Tibial nerve (tissue), 4 donors: ENCODE data around the gene SCO1. TPM values are rescaled to one million over a fixed set of nuclear protein-coding genes. Genes with fewer than 3 reads are reported as not detected.
A peak's percentile ranks its signal among the peaks of the same experiment; 100 is the strongest.

ENCODE experiments used
- DNase-seq, 2 donors: peaks; one replicate each; pipeline ENCODE4 v3.0.0-alpha.2; 2019; ENCODE audit warnings: low spot score in 2 of 2
- H3K27ac ChIP-seq, 4 donors: fragments of 200-600 bp; sonication (generic) in 3 of 4; one replicate each; pipeline ENCODE4 v1.5.1; 2017 to 2019; ENCODE audit warnings: mild to moderate bottlenecking in 1 of 4
- H3K27me3 ChIP-seq, 2 donors: fragments of 200-600 bp; sonication (generic) in 1 of 2; one replicate each; pipeline versions ENCODE4 v1.5.1 to v1.6.0; 2017 to 2019
- H3K36me3 ChIP-seq, 3 donors: fragments of 200-600 bp; sonication (generic); one replicate each; pipeline ENCODE4 v1.5.1; 2018 to 2019
- H3K4me1 ChIP-seq, 4 donors: fragments of 200-600 bp; sonication (generic) in 3 of 4; one replicate each; pipeline ENCODE4 v1.5.1; 2017 to 2019
- H3K4me3 ChIP-seq, 4 donors: fragments of 200-600 bp; sonication (generic) in 3 of 4; one replicate each; pipeline ENCODE4 v1.5.1; 2017 to 2019; ENCODE audit warnings: mild to moderate bottlenecking in 1 of 4, moderate library complexity in 1 of 4
- H3K9me3 ChIP-seq, 4 donors: fragments of 200-600 bp; sonication (generic) in 3 of 4; one replicate each; pipeline ENCODE4 v1.5.1; 2017 to 2019
- EP300 ChIP-seq, 2 donors: sonication (generic); formaldehyde crosslinking; IDR thresholded peaks; one replicate each; pipeline ENCODE4 v1.6.1; 2017; ENCODE audit warnings: antibody characterized with exemption in 2 of 2, mild to moderate bottlenecking in 1 of 2
- POLR2A ChIP-seq, 2 donors: fragments of 450-650 bp; IDR thresholded peaks; one replicate each; pipeline ENCODE4 v1.6.1; 2017; ENCODE audit warnings: antibody characterized with exemption in 2 of 2, mild to moderate bottlenecking in 2 of 2, moderate library complexity in 2 of 2
- WGBS, 2 donors: methylation state at CpG; one replicate each; pipeline ENCODE4 v1.1.5; 2018; 5-methylcytosine and 5-hydroxymethylcytosine counted together
- total RNA-seq, 4 donors: library from RNA; depleted of rRNA; stranded (reverse); fragments of >200 nt; gene quantifications; one replicate each; pipeline ENCODE4 v1.1.0, GENCODE V29; 2016
- TF ChIP-seq, protein P1 (sequence below), 5 experiments: fragments of 200-600 bp in 3 of 5; fragments of 450-650 bp in 2 of 5; sonication (generic) in 3 of 5; IDR thresholded peaks; one replicate each; pipeline ENCODE4 v1.5.1; 2016 to 2019; ENCODE audit warnings: antibody characterized with exemption in 5 of 5, mild to moderate bottlenecking in 3 of 5, moderate library complexity in 2 of 5

The SCO1 gene
- total RNA-seq, 4 donors from 2014 or later = 17.0 to 26.5 (median 19.5) TPM

GRCh38 chr17:10729334-10730193, 32.2 kb upstream of the SCO1 start, which contains the start of gene TMEM220:
TSS of gene TMEM220 (minus strand) at chr17:10730023. CDS start at chr17:10729851, 172 bp downstream.
- Histone ChIP-seq H3K4me3 (peak within 1 kb of the TSS; percentile 57 to 87 (median 78)), H3K36me3 (peaks cover 0 to 27% (median 5%) of the 10 kb centered on the region in 3 donors), H3K27me3 (no peaks in the 10 kb centered on the region), H3K4me1 (peaks cover 0 to 20% (median 9%) of the 10 kb centered on the region in 4 donors), H3K27ac (peak within 1 kb of the TSS; percentile 86 to 97 (median 95)), H3K9me3 (no peaks in the 10 kb centered on the region)
- peak; percentile 62 to 64 for DNase-seq
- TF ChIP-seq POLR2A (IDR thresholded peaks at IDR 0.05) (peak; percentile 36 to 66), EP300 (IDR thresholded peaks at IDR 0.05) (peak in 1 of 2 donors; percentile 86)
- TF ChIP-seq, protein P1, sequence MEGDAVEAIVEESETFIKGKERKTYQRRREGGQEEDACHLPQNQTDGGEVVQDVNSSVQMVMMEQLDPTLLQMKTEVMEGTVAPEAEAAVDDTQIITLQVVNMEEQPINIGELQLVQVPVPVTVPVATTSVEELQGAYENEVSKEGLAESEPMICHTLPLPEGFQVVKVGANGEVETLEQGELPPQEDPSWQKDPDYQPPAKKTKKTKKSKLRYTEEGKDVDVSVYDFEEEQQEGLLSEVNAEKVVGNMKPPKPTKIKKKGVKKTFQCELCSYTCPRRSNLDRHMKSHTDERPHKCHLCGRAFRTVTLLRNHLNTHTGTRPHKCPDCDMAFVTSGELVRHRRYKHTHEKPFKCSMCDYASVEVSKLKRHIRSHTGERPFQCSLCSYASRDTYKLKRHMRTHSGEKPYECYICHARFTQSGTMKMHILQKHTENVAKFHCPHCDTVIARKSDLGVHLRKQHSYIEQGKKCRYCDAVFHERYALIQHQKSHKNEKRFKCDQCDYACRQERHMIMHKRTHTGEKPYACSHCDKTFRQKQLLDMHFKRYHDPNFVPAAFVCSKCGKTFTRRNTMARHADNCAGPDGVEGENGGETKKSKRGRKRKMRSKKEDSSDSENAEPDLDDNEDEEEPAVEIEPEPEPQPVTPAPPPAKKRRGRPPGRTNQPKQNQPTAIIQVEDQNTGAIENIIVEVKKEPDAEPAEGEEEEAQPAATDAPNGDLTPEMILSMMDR (IDR thresholded peaks at IDR 0.05) = peak in 1 of 5 experiments; percentile 17
- 2 to 8% methylated on average over 43 to 70 of the region's 79 CpGs for WGBS, 2 donors

DNA sequence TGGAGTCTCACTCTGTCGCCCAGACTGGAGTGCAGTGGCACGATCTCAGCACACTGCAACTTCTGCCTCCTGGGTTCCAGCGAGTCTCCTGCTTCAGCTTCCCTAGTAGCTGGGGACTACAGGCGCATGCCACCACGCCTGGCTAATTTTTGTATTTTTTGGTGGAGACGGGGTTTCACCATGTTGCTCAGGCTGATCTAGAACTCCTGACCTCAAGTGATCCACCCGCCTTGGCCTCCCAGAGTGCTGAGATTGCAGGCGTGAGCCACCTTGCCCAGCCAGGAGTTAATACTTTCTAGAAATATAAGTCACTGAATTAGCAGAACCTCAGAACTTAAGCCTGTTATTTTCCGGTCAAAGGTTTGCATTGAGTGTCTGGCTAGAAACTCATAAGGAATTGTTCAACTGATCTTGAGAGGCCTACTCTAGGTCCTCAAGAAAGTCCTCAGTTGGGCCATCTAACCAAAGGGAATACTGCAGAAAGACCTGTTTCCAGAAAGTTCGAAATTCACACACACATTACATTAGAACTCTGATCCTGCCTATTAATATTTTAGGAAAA, 31.1 kb upstream of the SCO1 start:
- peaks cover 0 to 39% (median 5%) of the 10 kb centered on the region in 3 donors for H3K36me3 ChIP-seq
- peak overlapping the region in 3 of 4 donors; percentile 86 to 97 (median 97) for H3K27ac ChIP-seq
- TF ChIP-seq, protein P1 (IDR thresholded peaks at IDR 0.05) = no peak
- TF ChIP-seq POLR2A (IDR thresholded peaks at IDR 0.05) (no peak), EP300 (IDR thresholded peaks at IDR 0.05) (no peak)
- peaks cover 0 to 20% (median 9%) of the 10 kb centered on the region in 4 donors for H3K4me1 ChIP-seq
- no peak for DNase-seq
- no peak overlapping the region for H3K4me3 ChIP-seq
- H3K27me3 ChIP-seq = no peaks in the 10 kb centered on the region
- H3K9me3 ChIP-seq = no peaks in the 10 kb centered on the region
- 96 to 97% methylated on average over 10 of the region's 10 CpGs for WGBS, 2 donors

DNA sequence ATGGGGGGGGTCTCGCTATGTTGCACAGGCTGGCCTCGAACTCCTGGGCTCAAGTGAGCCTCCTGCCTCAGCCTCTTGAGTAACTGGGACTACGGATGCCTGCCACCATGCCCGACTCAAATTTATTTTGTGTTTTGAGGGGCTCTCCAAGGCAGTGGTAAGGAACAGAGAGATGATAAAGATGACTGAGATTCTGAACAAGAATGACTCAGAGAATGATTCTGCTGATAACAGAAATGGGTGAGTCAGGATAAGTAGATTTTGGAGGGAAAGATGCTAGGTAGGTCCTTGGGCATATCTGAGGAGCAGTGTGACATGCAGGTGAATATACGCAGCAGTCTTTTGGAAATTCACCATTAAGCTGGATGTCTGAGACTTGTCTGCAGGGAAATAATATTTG, 29.9 kb upstream of the SCO1 start:
- WGBS, 2 donors = 89 to 92% methylated on average over 5 of the region's 5 CpGs
- no peak for TF ChIP-seq POLR2A (IDR thresholded peaks at IDR 0.05)
- no peak for TF ChIP-seq EP300 (IDR thresholded peaks at IDR 0.05)
- TF ChIP-seq, protein P1 (IDR thresholded peaks at IDR 0.05) = no peak
- Histone ChIP-seq H3K36me3 (peaks cover 0 to 50% (median 5%) of the 10 kb centered on the region in 3 donors), H3K9me3 (no peaks in the 10 kb centered on the region), H3K4me1 (peaks cover 0 to 20% (median 9%) of the 10 kb centered on the region in 4 donors), H3K27me3 (no peaks in the 10 kb centered on the region), H3K4me3 (no peak overlapping the region), H3K27ac (no peak overlapping the region)
- DNase-seq = no peak

- Histone ChIP-seq H3K27me3 (no peaks in the 10 kb centered on the region), H3K4me1 (peaks cover 0 to 17% (median 8%) of the 10 kb centered on the region in 4 donors), H3K9me3 (no peaks in the 10 kb centered on the region), H3K4me3 (no peak overlapping the region), H3K36me3 (peaks cover 0 to 57% (median 5%) of the 10 kb centered on the region in 3 donors), H3K27ac (no peak overlapping the region)
- DNase-seq = no peak
- TF ChIP-seq POLR2A (IDR thresholded peaks at IDR 0.05) (no peak), EP300 (IDR thresholded peaks at IDR 0.05) (no peak)
- TF ChIP-seq, protein P1 (IDR thresholded peaks at IDR 0.05) = no peak
- 71 to 83% methylated on average over 2 of the region's 2 CpGs for WGBS, 2 donors
Observed at GRCh38 chr17:10726196-10726595, 28.9 kb upstream of the SCO1 start.

DNA sequence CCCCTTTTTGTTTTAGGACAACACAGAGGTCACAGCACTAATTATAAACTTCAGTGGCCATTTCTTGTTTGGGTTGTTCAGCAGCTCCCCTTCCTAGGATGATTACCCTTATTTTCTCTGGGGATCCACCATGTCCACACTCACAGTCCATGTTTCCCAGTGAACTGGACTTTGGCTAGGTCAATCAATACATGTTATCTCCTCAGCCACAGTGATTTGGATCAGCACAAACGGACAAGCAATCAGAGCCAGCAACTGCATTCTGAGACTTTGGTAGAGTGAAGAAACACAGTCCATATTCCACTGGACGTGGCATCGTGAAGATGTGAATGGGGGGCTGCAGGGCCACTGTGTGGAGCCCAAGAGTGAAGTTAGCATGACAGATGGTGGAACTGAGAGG, 27.9 kb upstream of the SCO1 start:
- Histone ChIP-seq H3K36me3 (peaks cover 0 to 64% (median 5%) of the 10 kb centered on the region in 3 donors), H3K4me3 (no peak overlapping the region), H3K27ac (no peak overlapping the region), H3K27me3 (no peaks in the 10 kb centered on the region), H3K4me1 (peaks cover 0 to 11% (median 4%) of the 10 kb centered on the region in 4 donors), H3K9me3 (no peaks in the 10 kb centered on the region)
- DNase-seq = no peak
- TF ChIP-seq POLR2A (IDR thresholded peaks at IDR 0.05) (no peak), EP300 (IDR thresholded peaks at IDR 0.05) (no peak)
- TF ChIP-seq, protein P1 (IDR thresholded peaks at IDR 0.05) = no peak
- 85 to 91% methylated on average over 3 of the region's 3 CpGs for WGBS, 2 donors
